Measurements from ENCODE around the gene GABBR1.

- no peak for TF ChIP-seq POLR2AphosphoS5 (IDR thresholded peaks at IDR 0.05)
- TF ChIP-seq CTCF (IDR thresholded peaks at IDR 0.05): no peak
- TF ChIP-seq POLR2A (IDR thresholded peaks at IDR 0.05): no peak
- no peak for TF ChIP-seq EP300 (IDR thresholded peaks at IDR 0.05; ENCODE audit: low read depth)
Observed at GRCh38 chr6:29593199-29593855, 39.7 kb downstream of the GABBR1 start.
